PC-3 (cell line): ENCODE data around the gene ZNF750. TPM values are rescaled to one million over a fixed set of nuclear protein-coding genes. Genes with fewer than 3 reads are reported as not detected.

Experiments used
- ATAC-seq: fragments of 200-7000 bp; cut with Tn5 transposase; 2 replicates; pipeline ENCODE4 v1.9.1; 2020; ENCODE audit warnings: mild to moderate bottlenecking, moderate library complexity
- BruUV-seq: library from RNA; stranded (reverse); fragments of 400-500 nt; replicated peaks from 2 replicates; lab custom pipeline; 2021; lab: Mats Ljungman, UMichigan
- CTCF ChIA-PET: fragments of 300-600 bp; sonication (Branson Sonifier 250); formaldehyde crosslinking; loops from one replicate; lab custom pipeline; 2022; ENCODE audit warnings: antibody characterized with exemption; lab: Charles Lee
- POLR2A ChIA-PET: fragments of 300-600 bp; sonication (Branson Sonifier 250); formaldehyde crosslinking; loops from one replicate; lab custom pipeline; 2022; ENCODE audit warnings: antibody characterized with exemption; ENCODE audit not compliant: unreplicated experiment; lab: Charles Lee
- DNase-seq: peaks from one replicate; pipeline ENCODE4 v3.0.0-alpha.2; 2015
- H2AFZ ChIP-seq: fragments of 300-600 bp; sonication (generic); 2 replicates; pipeline ENCODE4 v1.6.0; 2016; ENCODE audit warnings: antibody characterized with exemption, low read length
- H3F3A ChIP-seq: fragments of 300-600 bp; sonication (generic); one replicate; pipeline ENCODE4 v1.6.0; 2017; ENCODE audit warnings: antibody characterized with exemption, low read length, control low read depth, mild to moderate bottlenecking; ENCODE audit not compliant: unreplicated experiment
- H3K27ac ChIP-seq: fragments of 300-600 bp; sonication (generic); 2 replicates; pipeline ENCODE4 v1.5.1; 2016; ENCODE audit warnings: mild to moderate bottlenecking, low read length
- H3K27me3 ChIP-seq: fragments of 300-600 bp; sonication (generic); 2 replicates; pipeline ENCODE4 v1.6.1; 2016; ENCODE audit warnings: low read length, mixed read lengths
- H3K36me3 ChIP-seq: fragments of 300-600 bp; sonication (generic); 2 replicates; pipeline ENCODE4 v1.6.1; 2016; ENCODE audit warnings: low read depth, mixed run types, low read length, mixed read lengths
- H3K4me1 ChIP-seq: fragments of 300-600 bp; sonication (generic); 2 replicates; pipeline ENCODE4 v1.5.1; 2016; ENCODE audit warnings: low read length; ENCODE audit not compliant: insufficient read depth
- H3K4me2 ChIP-seq: fragments of 300-600 bp; sonication (generic); 2 replicates; pipeline ENCODE4 v1.6.0; 2016; ENCODE audit warnings: low read length
- H3K4me3 ChIP-seq: fragments of 300-600 bp; sonication (generic); 2 replicates; pipeline ENCODE4 v1.5.1; 2016; ENCODE audit warnings: mild to moderate bottlenecking, low read length, mixed read lengths
- H3K79me2 ChIP-seq: fragments of 300-600 bp; sonication (generic); 2 replicates; pipeline ENCODE4 v1.6.1; 2017; ENCODE audit warnings: low read length, mixed read lengths
- H3K9ac ChIP-seq: fragments of 300-600 bp; sonication (generic); 2 replicates; pipeline ENCODE4 v1.6.0; 2016; ENCODE audit warnings: mild to moderate bottlenecking, low read length
- H3K9me2 ChIP-seq: fragments of 300-600 bp; sonication (generic); replicated peaks from 2 replicates; pipeline ENCODE4 v1.6.1; 2016; ENCODE audit warnings: mixed run types, low read length, mixed read lengths
- H3K9me3 ChIP-seq: fragments of 300-600 bp; sonication (generic); 2 replicates; pipeline ENCODE4 v1.6.1; 2016; ENCODE audit warnings: low read length, mixed read lengths
- H4K20me1 ChIP-seq: fragments of 300-600 bp; sonication (generic); 2 replicates; pipeline ENCODE4 v1.6.1; 2016; ENCODE audit warnings: low read length, mixed read lengths
- EZH2 ChIP-seq: fragments of 300-600 bp; sonication (generic); IDR thresholded peaks from one replicate; pipeline ENCODE4 v1.6.1; 2017; ENCODE audit warnings: antibody characterized with exemption, mild to moderate bottlenecking, low read length; ENCODE audit not compliant: unreplicated experiment
- EZH2phosphoT487 ChIP-seq: fragments of 300-600 bp; sonication (generic); IDR thresholded peaks from 2 replicates; pipeline ENCODE4 v1.6.1; 2018; ENCODE audit warnings: mild to moderate bottlenecking, antibody characterized with exemption, low read length, borderline replicate concordance
- intact Hi-C: fragments of 100-400 bp; cut with micrococcal nuclease; formaldehyde crosslinking; loops from 2 replicates; pipeline ENCODE4 v1.9.0; 2023
- total RNA-seq: library from RNA; depleted of rRNA; stranded (reverse); fragments of >200 nt; gene quantifications from 2 replicates; pipeline ENCODE4 v1.2.3, GENCODE V29; 2014
- TF ChIP-seq, protein P1 (sequence below): fragments of 300-600 bp; sonication (generic); conservative IDR thresholded peaks from 2 replicates; pipeline ENCODE4 v1.5.1; 2017; ENCODE audit warnings: antibody characterized with exemption, low read depth, mild to moderate bottlenecking, low read length

Gene ZNF750
- total RNA-seq, 1 experiment from 2014 or later, result not detected

DNA sequence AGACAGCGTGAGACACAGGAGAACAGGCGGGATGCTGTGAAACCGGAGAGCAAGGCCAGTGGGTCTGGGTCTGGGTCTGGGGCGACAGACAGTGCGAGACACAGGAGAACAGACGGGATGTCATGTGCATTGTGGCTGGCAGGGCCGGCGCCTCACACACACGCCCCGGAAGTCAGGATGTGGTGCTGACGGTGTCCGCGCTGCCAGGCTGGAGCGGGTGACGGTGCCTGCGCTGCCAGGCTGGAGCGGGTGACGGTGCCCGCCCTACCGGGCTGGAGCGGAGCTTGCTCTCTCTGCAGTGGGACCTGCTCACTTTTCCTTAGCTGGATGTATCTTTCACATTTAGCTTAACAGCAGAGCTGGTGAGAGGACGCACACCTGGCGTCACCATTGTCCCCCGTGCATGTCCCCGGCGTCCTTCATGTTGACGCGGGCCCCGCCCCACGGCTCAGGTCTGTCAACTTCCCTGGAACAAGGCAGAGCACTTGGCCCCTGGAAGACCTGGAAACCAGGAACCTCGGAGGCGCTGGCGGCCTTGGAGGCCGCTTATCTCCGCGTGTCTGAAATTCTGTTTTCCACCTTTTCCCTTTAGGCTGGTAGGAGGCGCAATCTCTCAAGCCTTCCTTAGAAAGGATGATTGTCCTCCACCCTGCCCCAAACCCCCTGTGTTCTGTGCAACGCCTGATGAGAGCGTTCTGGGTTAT, 43.0 kb upstream of the ZNF750 start:
- H3K27ac ChIP-seq, result no peak overlapping the region
- ChIA-PET POLR2A (interaction anchor here (0.5 kb wide), 1 partner anchor 196 kb away, joined by 3 read pairs; the partner anchor contains the start of gene METRNL), CTCF (no interaction called here)
- no peak for DNase-seq
- H3K9me3 ChIP-seq, result no peaks in the 10 kb centered on the region
- no peaks in the 10 kb centered on the region for H3K36me3 ChIP-seq
- H2AFZ ChIP-seq, result no peak overlapping the region
- H3K4me2 ChIP-seq, result no peak overlapping the region
- no peak; the same call in 1 of the 2 replicates for ATAC-seq
- no peak overlapping the region for H3K9ac ChIP-seq
- no peaks in the 10 kb centered on the region for H3F3A ChIP-seq
- H4K20me1 ChIP-seq, result no peaks in the 10 kb centered on the region
- no peak overlapping the region for H3K4me3 ChIP-seq
- BruUV-seq, result no TSS peak
- H3K9me2 ChIP-seq, result no peaks in the 10 kb centered on the region
- H3K4me1 ChIP-seq, result peaks cover 24% of the 10 kb centered on the region
- TF ChIP-seq, protein P1, sequence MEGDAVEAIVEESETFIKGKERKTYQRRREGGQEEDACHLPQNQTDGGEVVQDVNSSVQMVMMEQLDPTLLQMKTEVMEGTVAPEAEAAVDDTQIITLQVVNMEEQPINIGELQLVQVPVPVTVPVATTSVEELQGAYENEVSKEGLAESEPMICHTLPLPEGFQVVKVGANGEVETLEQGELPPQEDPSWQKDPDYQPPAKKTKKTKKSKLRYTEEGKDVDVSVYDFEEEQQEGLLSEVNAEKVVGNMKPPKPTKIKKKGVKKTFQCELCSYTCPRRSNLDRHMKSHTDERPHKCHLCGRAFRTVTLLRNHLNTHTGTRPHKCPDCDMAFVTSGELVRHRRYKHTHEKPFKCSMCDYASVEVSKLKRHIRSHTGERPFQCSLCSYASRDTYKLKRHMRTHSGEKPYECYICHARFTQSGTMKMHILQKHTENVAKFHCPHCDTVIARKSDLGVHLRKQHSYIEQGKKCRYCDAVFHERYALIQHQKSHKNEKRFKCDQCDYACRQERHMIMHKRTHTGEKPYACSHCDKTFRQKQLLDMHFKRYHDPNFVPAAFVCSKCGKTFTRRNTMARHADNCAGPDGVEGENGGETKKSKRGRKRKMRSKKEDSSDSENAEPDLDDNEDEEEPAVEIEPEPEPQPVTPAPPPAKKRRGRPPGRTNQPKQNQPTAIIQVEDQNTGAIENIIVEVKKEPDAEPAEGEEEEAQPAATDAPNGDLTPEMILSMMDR, result no peak
- no peak for TF ChIP-seq EZH2phosphoT487
- TF ChIP-seq EZH2, result no peak
- no peaks in the 10 kb centered on the region for H3K27me3 ChIP-seq
- intact Hi-C loops, result no loop called here
- peaks cover 10% of the 10 kb centered on the region for H3K79me2 ChIP-seq

DNA sequence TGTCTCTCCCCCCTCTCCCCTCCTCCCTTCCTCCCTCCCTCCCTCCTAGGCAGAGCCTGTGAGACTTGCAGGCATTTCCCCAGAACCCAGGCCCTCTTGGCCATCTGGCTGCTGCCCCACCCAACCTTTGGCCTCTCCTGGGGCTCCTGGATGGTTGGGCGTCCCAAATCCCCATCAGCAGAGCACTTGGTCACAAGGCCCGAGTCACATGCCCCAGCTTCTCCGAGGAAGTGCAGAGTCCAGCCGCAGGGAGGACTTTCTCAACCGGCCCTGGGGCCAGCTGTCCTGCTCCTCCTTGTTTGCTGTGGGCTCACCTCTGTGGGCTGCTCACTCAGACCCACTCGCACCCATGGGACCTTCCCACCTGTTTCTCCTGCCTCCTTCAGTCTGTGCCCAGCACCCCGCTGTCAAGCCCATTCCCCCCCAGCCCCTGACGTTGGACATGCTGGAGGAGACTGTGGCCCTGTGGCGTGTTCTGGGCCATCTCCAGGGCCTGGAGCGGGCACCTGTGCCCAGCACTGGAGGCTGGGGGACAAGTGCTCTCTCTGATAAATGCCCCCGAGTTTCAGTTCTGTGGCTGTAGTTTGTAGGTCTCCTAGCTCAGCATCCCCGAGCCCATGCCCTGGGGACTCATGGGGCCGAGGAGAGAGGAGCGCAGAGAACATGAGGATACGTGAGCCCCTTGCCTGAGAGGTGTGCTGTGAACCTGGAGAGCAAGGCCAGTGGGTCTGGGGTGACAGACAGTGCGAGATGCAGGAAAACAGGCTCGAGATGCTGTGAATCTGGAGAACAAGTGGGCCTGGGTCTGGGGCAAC, 42.3 kb upstream of the ZNF750 start:
- no peak overlapping the region for H3K27ac ChIP-seq
- POLR2A ChIA-PET, result no interaction called here
- H3K4me1 ChIP-seq, result peaks cover 16% of the 10 kb centered on the region
- H2AFZ ChIP-seq, result no peak overlapping the region
- intact Hi-C loops, result no loop called here
- BruUV-seq, result no TSS peak
- CTCF ChIA-PET, result no interaction called here
- no peaks in the 10 kb centered on the region for H3K9me2 ChIP-seq
- H3K79me2 ChIP-seq, result 0 out of 2 replicates have a peak, but pooled peaks cover 3% of the 10 kb centered on the region
- H3K9ac ChIP-seq, result no peak overlapping the region
- H3K27me3 ChIP-seq, result no peaks in the 10 kb centered on the region
- no peaks in the 10 kb centered on the region for H4K20me1 ChIP-seq
- ATAC-seq, result no peak
- no peaks in the 10 kb centered on the region for H3K36me3 ChIP-seq
- no peaks in the 10 kb centered on the region for H3K9me3 ChIP-seq
- no peak for TF ChIP-seq EZH2phosphoT487
- H3F3A ChIP-seq, result no peaks in the 10 kb centered on the region
- H3K4me3 ChIP-seq, result no peak overlapping the region
- DNase-seq, result no peak
- H3K4me2 ChIP-seq, result no peak overlapping the region

DNA sequence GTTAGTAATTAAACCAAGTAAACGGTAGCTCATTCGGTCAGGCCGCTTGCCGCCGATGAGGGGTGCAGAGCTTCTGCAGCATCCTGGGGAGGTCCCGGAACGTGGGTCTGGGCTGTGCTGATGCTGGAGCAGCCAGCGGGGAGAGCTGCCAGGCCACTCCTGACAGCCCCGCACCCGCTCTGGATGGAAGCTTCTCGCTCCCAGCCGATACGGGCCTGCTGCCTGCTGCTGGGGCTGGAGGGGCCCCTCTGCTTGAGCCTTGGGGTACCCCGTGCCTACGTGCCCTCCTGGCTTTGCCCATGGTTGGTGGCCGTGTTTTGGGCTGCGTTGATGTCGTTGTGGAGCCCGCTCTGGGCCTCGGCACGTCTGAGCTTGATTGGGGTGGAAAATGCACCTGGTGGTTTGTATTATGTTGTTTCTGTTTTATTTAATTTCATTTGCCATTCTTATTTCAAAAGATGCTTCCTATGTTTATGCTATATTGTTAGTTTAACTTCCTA, 41.6 kb upstream of the ZNF750 start:
- H3K27ac ChIP-seq, result no peak overlapping the region

More for the DNA sequence above, 41.6 kb upstream of the ZNF750 start:
- no peak for ATAC-seq
- TF ChIP-seq EZH2phosphoT487 (no peak), EZH2 (no peak)
- TF ChIP-seq, protein P1, result no peak
- Histone ChIP-seq H3F3A (no peaks in the 10 kb centered on the region), H3K9ac (no peak overlapping the region), H2AFZ (no peak overlapping the region), H3K9me3 (no peaks in the 10 kb centered on the region), H3K9me2 (no peaks in the 10 kb centered on the region), H3K27me3 (no peaks in the 10 kb centered on the region), H3K4me1 (peaks cover 17% of the 10 kb centered on the region), H3K79me2 (0 out of 2 replicates have a peak, but pooled peaks cover 3% of the 10 kb centered on the region), H4K20me1 (no peaks in the 10 kb centered on the region), H3K4me3 (no peak overlapping the region), H3K4me2 (no peak overlapping the region), H3K36me3 (no peaks in the 10 kb centered on the region)
- intact Hi-C loops, result no loop called here
- BruUV-seq, result no TSS peak
- DNase-seq, result no peak
- ChIA-PET CTCF (no interaction called here), POLR2A (no interaction called here)
